Measurements from ENCODE around the gene TBCC.
"Not testable (repeated sequence)": the region's sequence is repeated elsewhere in the genome, so short reads cannot be mapped to it uniquely, and the experiment has no call there.

DNA sequence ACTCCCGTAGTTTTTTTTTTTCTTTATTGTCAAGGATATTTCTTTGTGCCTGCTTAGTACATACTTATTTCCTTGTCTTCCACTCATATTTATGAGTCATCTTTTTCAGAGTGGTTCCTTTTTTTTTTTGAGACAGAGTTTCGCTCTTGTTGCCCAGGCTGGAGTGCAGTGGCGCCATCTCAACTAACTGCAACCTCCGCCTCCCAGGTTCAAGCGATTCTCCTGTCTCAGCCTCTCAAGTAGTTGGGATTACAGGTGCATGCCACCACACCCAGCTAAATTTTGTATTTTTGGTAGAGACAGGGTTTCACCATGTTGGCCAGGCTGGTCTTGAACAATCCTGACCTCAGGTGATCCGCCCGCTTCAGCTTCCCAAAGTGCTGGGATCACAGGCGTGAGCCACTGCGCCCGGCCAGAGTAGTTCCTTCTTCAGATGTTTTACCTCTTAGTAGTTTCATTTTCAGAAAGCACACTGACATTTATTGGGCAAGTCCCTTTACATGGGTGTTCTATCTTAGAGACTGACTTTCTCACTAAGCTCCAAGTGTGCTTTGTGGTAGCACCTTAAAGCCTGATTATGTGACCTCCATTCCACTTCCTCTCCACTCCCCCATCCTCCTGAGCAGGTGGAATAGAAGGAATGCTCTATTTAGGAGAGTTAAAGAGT lies 29.1 kb upstream of the TBCC start:
- not testable (repeated sequence) for TF ChIP-seq CTCF, POLR2AphosphoS5 (IDR thresholded peaks at IDR 0.05)

Data from gastroesophageal sphincter (tissue), 3 donors.